GM18507 (cell line): ENCODE data around the gene RAB9A.
"Not testable (repeated sequence)": the region's sequence is repeated elsewhere in the genome, so short reads cannot be mapped to it uniquely, and the experiment has no call there.

Experiments used
- DNase-seq: peaks from one replicate; pipeline ENCODE4 v3.0.0; 2011; ENCODE audit warnings: low read depth; ENCODE audit not compliant: insufficient read length; ENCODE audit errors: extremely low spot score
- FAIRE-seq: peaks from 2 replicates; lab custom pipeline; 2011; peaks lifted over from hg19 to GRCh38; lab: Jason Lieb, UNC

Gene RAB9A

GRCh38 chrX:13667919-13668318, 21.0 kb upstream of the RAB9A start:
- DNase-seq (no peak), FAIRE-seq (no peak)

- peak; percentile 98 for FAIRE-seq
- peak; percentile 26 for DNase-seq
These were observed 19.6 kb upstream of the RAB9A start for GRCh38 chrX:13669246-13669737.

GRCh38 chrX:13669755-13670154, 19.2 kb upstream of the RAB9A start:
- not testable (repeated sequence) for DNase-seq, FAIRE-seq

GRCh38 chrX:13670197-13670596, 18.7 kb upstream of the RAB9A start:
- DNase-seq (no peak), FAIRE-seq (peak; percentile 56)

GRCh38 chrX:13673016-13673415, 15.9 kb upstream of the RAB9A start:
- FAIRE-seq = peak; percentile 26
- no peak for DNase-seq

- no peak for FAIRE-seq
These were observed 12.0 kb upstream of the RAB9A start for GRCh38 chrX:13676885-13677284.

GRCh38 chrX:13679700-13680099, 9.2 kb upstream of the RAB9A start:
- FAIRE-seq, DNase-seq: not testable (repeated sequence)

More at GRCh38 chrX:13676885-13677284, 12.0 kb upstream of the RAB9A start:
- no peak for DNase-seq

GRCh38 chrX:13681595-13681994, 7.3 kb upstream of the RAB9A start:
- no peak for DNase-seq
- FAIRE-seq = no peak

- FAIRE-seq = no peak
- DNase-seq = no peak
These were observed 4.6 kb upstream of the RAB9A start for GRCh38 chrX:13684361-13684760.

GRCh38 chrX:13685126-13685763, 3.7 kb upstream of the RAB9A start:
- DNase-seq (no peak), FAIRE-seq (peak; percentile 69)

GRCh38 chrX:13687203-13687602, 1.7 kb upstream of the RAB9A start:
- FAIRE-seq (peak; percentile 49), DNase-seq (no peak)

- DNase-seq (no peak), FAIRE-seq (peak; percentile 68)
These were observed 457 bp upstream of the RAB9A start for GRCh38 chrX:13688384-13688957.

GRCh38 chrX:13689741-13690211, 848 bp downstream of the RAB9A start:
- DNase-seq (no peak), FAIRE-seq (peak; percentile 26)

- FAIRE-seq = no peak
- no peak for DNase-seq
These were observed 1.9 kb downstream of the RAB9A start for GRCh38 chrX:13690836-13691235.

GRCh38 chrX:13691841-13692371, 3.0 kb downstream of the RAB9A start:
- peak; percentile 59 for FAIRE-seq

GRCh38 chrX:13692771-13693231, 3.9 kb downstream of the RAB9A start:
- FAIRE-seq = peak; percentile 54
- DNase-seq = no peak

More at GRCh38 chrX:13691841-13692371, 3.0 kb downstream of the RAB9A start:
- no peak for DNase-seq

GRCh38 chrX:13693341-13693961, 4.5 kb downstream of the RAB9A start:
- FAIRE-seq (peak; percentile 75), DNase-seq (no peak)

- DNase-seq (no peak), FAIRE-seq (peak; percentile 35)
These were observed 5.4 kb downstream of the RAB9A start for GRCh38 chrX:13694359-13694758.

- FAIRE-seq = no peak
- DNase-seq = no peak
These were observed 6.1 kb downstream of the RAB9A start for GRCh38 chrX:13694983-13695382.

- peak; percentile 52 for FAIRE-seq
- DNase-seq = no peak
These were observed 6.7 kb downstream of the RAB9A start for GRCh38 chrX:13695601-13696115.
